Esophagus muscularis mucosa (tissue), 3 donors: ENCODE data around the gene TEAD2.

Experiments
- POLR2A ChIP-seq: fragments of 450-650 bp; IDR thresholded peaks from one replicate; pipeline ENCODE4 v1.6.1; 2017; ENCODE audit warnings: antibody characterized with exemption, moderate library complexity, mild to moderate bottlenecking, low read depth
- TF ChIP-seq, protein P1 (sequence below), 3 experiments: fragments of 200-600 bp in 2 of 3; fragments of 450-650 bp in 1 of 3; sonication (generic) in 2 of 3; IDR thresholded peaks; one replicate each; pipeline ENCODE4 v1.5.1; 2017 to 2019; ENCODE audit warnings: antibody characterized with exemption in 3 of 3, mild to moderate bottlenecking in 2 of 3, moderate library complexity in 1 of 3

DNA sequence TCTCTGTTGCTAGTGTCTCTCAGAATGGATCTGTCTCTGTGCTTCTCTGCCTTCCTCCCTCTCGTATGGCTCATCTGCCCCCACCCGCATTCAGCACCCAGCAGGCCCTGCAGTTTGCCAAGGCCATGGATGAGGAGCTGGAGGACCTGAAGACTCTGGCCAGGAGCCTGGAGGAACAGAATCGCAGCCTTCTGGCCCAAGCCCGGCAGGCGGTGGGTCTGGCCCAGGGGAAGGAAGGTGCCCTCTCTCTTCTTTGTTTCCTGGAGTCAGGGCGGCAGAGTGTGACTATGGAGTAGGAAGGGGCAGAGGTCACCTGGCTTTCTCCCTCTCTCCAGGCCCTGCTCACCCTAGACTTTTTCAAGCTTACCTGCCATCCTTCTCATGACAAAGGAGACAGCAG, 36.7 kb upstream of the TEAD2 start:
- TF ChIP-seq, protein P1, sequence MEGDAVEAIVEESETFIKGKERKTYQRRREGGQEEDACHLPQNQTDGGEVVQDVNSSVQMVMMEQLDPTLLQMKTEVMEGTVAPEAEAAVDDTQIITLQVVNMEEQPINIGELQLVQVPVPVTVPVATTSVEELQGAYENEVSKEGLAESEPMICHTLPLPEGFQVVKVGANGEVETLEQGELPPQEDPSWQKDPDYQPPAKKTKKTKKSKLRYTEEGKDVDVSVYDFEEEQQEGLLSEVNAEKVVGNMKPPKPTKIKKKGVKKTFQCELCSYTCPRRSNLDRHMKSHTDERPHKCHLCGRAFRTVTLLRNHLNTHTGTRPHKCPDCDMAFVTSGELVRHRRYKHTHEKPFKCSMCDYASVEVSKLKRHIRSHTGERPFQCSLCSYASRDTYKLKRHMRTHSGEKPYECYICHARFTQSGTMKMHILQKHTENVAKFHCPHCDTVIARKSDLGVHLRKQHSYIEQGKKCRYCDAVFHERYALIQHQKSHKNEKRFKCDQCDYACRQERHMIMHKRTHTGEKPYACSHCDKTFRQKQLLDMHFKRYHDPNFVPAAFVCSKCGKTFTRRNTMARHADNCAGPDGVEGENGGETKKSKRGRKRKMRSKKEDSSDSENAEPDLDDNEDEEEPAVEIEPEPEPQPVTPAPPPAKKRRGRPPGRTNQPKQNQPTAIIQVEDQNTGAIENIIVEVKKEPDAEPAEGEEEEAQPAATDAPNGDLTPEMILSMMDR (IDR thresholded peaks at IDR 0.05): no peak
- no peak for TF ChIP-seq POLR2A
